IMR-90 (cell line): Measurements from ENCODE around the gene PTPN7. TPM values are rescaled to one million over a fixed set of nuclear protein-coding genes. Genes with fewer than 3 reads are reported as not detected.
"Not testable (repeated sequence)": the region's sequence is repeated elsewhere in the genome, so short reads cannot be mapped to it uniquely, and the experiment has no call there.

Source experiments
- ATAC-seq: fragments of 200-7000 bp; cut with Tn5 transposase; 2 replicates; pipeline ENCODE4 v1.9.1; 2020; ENCODE audit warnings: low read depth, mild to moderate bottlenecking, moderate library complexity
- BruUV-seq: library from RNA; stranded (reverse); fragments of 400-500 nt; replicated peaks from 2 replicates; lab custom pipeline; 2021; lab: Mats Ljungman, UMichigan
- CTCF ChIA-PET: fragments of 300-600 bp; formaldehyde crosslinking; extraction: SDS; loops from one replicate; lab custom pipeline; 2021; ENCODE audit warnings: antibody characterized with exemption; lab: Yijun Ruan, JAX
- POLR2A ChIA-PET: fragments of 300-600 bp; sonication (Branson Sonifier 250); formaldehyde crosslinking; loops from one replicate; lab custom pipeline; 2022; ENCODE audit warnings: antibody characterized with exemption; ENCODE audit not compliant: unreplicated experiment; lab: Charles Lee
- DNase-seq: peaks from one replicate; pipeline ENCODE4 v3.0.0; 2013
- H2AFZ ChIP-seq: replicated peaks from 2 replicates; pipeline ENCODE3; 2013; ENCODE audit warnings: low read length, mild to moderate bottlenecking; ENCODE audit not compliant: poor library complexity
- H2AK5ac ChIP-seq: 2 replicates; pipeline ENCODE4 v1.6.1; 2013; ENCODE audit warnings: low read depth, low read length, inconsistent platforms
- H2AK9ac ChIP-seq: replicated peaks from 2 replicates; pipeline ENCODE3; 2013; ENCODE audit warnings: mild to moderate bottlenecking, low read depth, low read length, moderate library complexity; ENCODE audit not compliant: poor library complexity
- H2BK120ac ChIP-seq: 2 replicates; pipeline ENCODE4 v1.6.1; 2013; ENCODE audit warnings: low read depth, low read length, inconsistent platforms
- H2BK15ac ChIP-seq: 3 replicates; pipeline ENCODE4 v1.6.1; 2013; ENCODE audit warnings: low read depth, low read length, inconsistent platforms
- H2BK20ac ChIP-seq: 2 replicates; pipeline ENCODE4 v1.6.1; 2013; ENCODE audit warnings: low read depth, mild to moderate bottlenecking, inconsistent platforms, low read length, moderate library complexity
- H2BK5ac ChIP-seq: 2 replicates; pipeline ENCODE4 v1.6.1; 2013; ENCODE audit warnings: mild to moderate bottlenecking, low read depth, low read length, inconsistent platforms; ENCODE audit not compliant: poor library complexity, severe bottlenecking
- H3K14ac ChIP-seq: replicated peaks from 2 replicates; pipeline ENCODE4 v1.6.1; 2013; ENCODE audit warnings: low read depth, low read length, inconsistent platforms
- H3K18ac ChIP-seq: 2 replicates; pipeline ENCODE4 v1.6.1; 2013; ENCODE audit warnings: low read depth, low read length, control low read depth
- H3K23ac ChIP-seq: 2 replicates; pipeline ENCODE4 v1.6.1; 2013; ENCODE audit warnings: low read depth, low read length, inconsistent platforms
- H3K27ac ChIP-seq: 2 replicates; pipeline ENCODE4 v1.5.1; 2013; ENCODE audit warnings: mild to moderate bottlenecking, control low read depth, low read length; ENCODE audit not compliant: insufficient read depth
- H3K27me3 ChIP-seq: 2 replicates; pipeline ENCODE4 v1.6.1; 2013; ENCODE audit warnings: low read length; ENCODE audit not compliant: control insufficient read depth, insufficient read depth
- H3K36me3 ChIP-seq: 2 replicates; pipeline ENCODE4 v1.6.1; 2013; ENCODE audit warnings: low read length, mixed read lengths; ENCODE audit not compliant: control insufficient read depth, insufficient read depth
- H3K4ac ChIP-seq: 2 replicates; pipeline ENCODE4 v1.6.1; 2013; ENCODE audit warnings: low read depth, low read length, inconsistent platforms
- H3K4me1 ChIP-seq: 2 replicates; pipeline ENCODE4 v1.6.1; 2013; ENCODE audit warnings: low read length, mixed read lengths; ENCODE audit not compliant: control insufficient read depth, insufficient read depth
- H3K4me2 ChIP-seq: 2 replicates; pipeline ENCODE4 v1.6.1; 2013; ENCODE audit warnings: low read depth, mild to moderate bottlenecking, control low read depth, low read length, moderate library complexity
- H3K4me3 ChIP-seq: 2 replicates; pipeline ENCODE4 v1.5.1; 2013; ENCODE audit warnings: low read depth, mild to moderate bottlenecking, control low read depth, low read length, moderate library complexity; ENCODE audit not compliant: insufficient read depth
- H3K56ac ChIP-seq: 2 replicates; pipeline ENCODE4 v1.6.1; 2013; ENCODE audit warnings: low read length, inconsistent platforms; ENCODE audit not compliant: insufficient read depth; ENCODE audit errors: extremely low read depth
- H3K79me1 ChIP-seq, 2 experiments: 2 replicates each; pipeline ENCODE4 v1.6.1; 2013; ENCODE audit warnings: low read length in 2 of 2, inconsistent platforms in 1 of 2, low read depth in 1 of 2
- H3K9ac ChIP-seq: 2 replicates; pipeline ENCODE4 v1.6.1; 2013; ENCODE audit warnings: low read depth, low read length, control low read depth
- H3K9me1 ChIP-seq: 2 replicates; pipeline ENCODE4 v1.6.1; 2013; ENCODE audit warnings: low read length, inconsistent platforms; ENCODE audit not compliant: insufficient read depth
- H3K9me3 ChIP-seq: 2 replicates; pipeline ENCODE4 v1.6.1; 2013; ENCODE audit warnings: low read length; ENCODE audit not compliant: control insufficient read depth, insufficient read depth
- H4K20me1 ChIP-seq: 2 replicates; pipeline ENCODE4 v1.6.1; 2013; ENCODE audit warnings: low read length, inconsistent platforms; ENCODE audit not compliant: insufficient read depth
- H4K5ac ChIP-seq: 2 replicates; pipeline ENCODE4 v1.6.1; 2013; ENCODE audit warnings: mild to moderate bottlenecking, low read depth, low read length, control low read depth
- H4K8ac ChIP-seq, 2 experiments: 2 replicates each; pipeline ENCODE4 v1.6.1; 2013; ENCODE audit warnings: low read depth in 2 of 2, low read length in 2 of 2, control low read depth in 1 of 2, inconsistent platforms in 1 of 2
- H4K91ac ChIP-seq: 2 replicates; pipeline ENCODE4 v1.6.1; 2013; ENCODE audit warnings: low read depth, low read length, inconsistent platforms; ENCODE audit not compliant: insufficient read depth
- CTCF ChIP-seq: conservative IDR thresholded peaks from 2 replicates; pipeline ENCODE4 v1.5.1; 2012; ENCODE audit warnings: mild to moderate bottlenecking, low read depth, low read length, improper control_type of control experiment
- RAD21 ChIP-seq: IDR thresholded peaks from 2 replicates; pipeline ENCODE4 v1.6.1; 2012; ENCODE audit warnings: low read length, improper control_type of control experiment
- RCOR1 ChIP-seq: IDR thresholded peaks from 2 replicates; pipeline ENCODE4 v1.6.1; 2012; ENCODE audit warnings: mild to moderate bottlenecking, low read length, improper control_type of control experiment; ENCODE audit not compliant: insufficient replicate concordance
- SMC3 ChIP-seq: fragments of 150-350 bp; IDR thresholded peaks from 2 replicates; pipeline ENCODE4 v1.6.1; 2016; ENCODE audit warnings: low read depth, mild to moderate bottlenecking, antibody characterized with exemption, low read length, moderate library complexity
- WGBS, 2 experiments: methylation state at CpG; one replicate each; pipeline versions ENCODE4 v1.1.5 to v1.1.7; 2013; ENCODE audit warnings: missing lambda C conversion rate in 2 of 2; ENCODE audit not compliant: insufficient read length in 1 of 2; ENCODE audit errors: extremely low coverage in 2 of 2; 5-methylcytosine and 5-hydroxymethylcytosine counted together
- dilution Hi-C: fragments of 300-500 bp; cut with HindIII; formaldehyde crosslinking; loops from one replicate; pipeline ENCODE4 v1.14.3; 2018; ENCODE audit warnings: low sequenced_read_pairs; ENCODE audit not compliant: unreplicated experiment
- in situ Hi-C: fragments of 300-500 bp; cut with MboI; formaldehyde crosslinking; loops from 3 replicates; pipeline ENCODE4 v1.14.3; 2019; ENCODE audit warnings: low sequenced_read_pairs, inconsistent platforms, mixed read lengths
- intact Hi-C: fragments of 100-400 bp; cut with micrococcal nuclease; formaldehyde crosslinking; loops from 2 replicates; pipeline ENCODE4 v1.10.0; 2022
- polyA plus RNA-seq, 3 experiments: library from polyadenylated mRNA; depleted of rRNA; stranded (reverse); fragments of >200 nt; gene quantifications; 2 replicates each; pipeline ENCODE4 v1.2.3, GENCODE V29; 2012; ENCODE audit warnings: low replicate concordance in 1 of 3
- total RNA-seq: library from RNA; depleted of rRNA; stranded (reverse); fragments of >200 nt; gene quantifications from 2 replicates; pipeline ENCODE4 v1.2.3, GENCODE V29; 2012

PTPN7 gene
- total and polyA plus RNA-seq, 2 of the 4 experiments (the other 2 are of a cell fraction), result 0.05 TPM; not detected in 1

GRCh38 chr1:202192770-202193613, 32.6 kb upstream of the PTPN7 start:
- H3K27me3 ChIP-seq, result peaks cover 56% of the 10 kb centered on the region
- H3K18ac ChIP-seq, result no peak overlapping the region
- no peak overlapping the region for H3K14ac ChIP-seq
- H3K23ac ChIP-seq, result no peak overlapping the region
- no peaks in the 10 kb centered on the region for H3K79me1 ChIP-seq
- ATAC-seq, result peak; percentile 85
- no peak overlapping the region for H4K5ac ChIP-seq
- no peak overlapping the region for H3K4me3 ChIP-seq
- H3K4me1 ChIP-seq, result no peaks in the 10 kb centered on the region
- no peak overlapping the region for H3K56ac ChIP-seq
- no peak overlapping the region for H2BK20ac ChIP-seq
- H2BK15ac ChIP-seq, result no peak overlapping the region
- no peak overlapping the region for H2BK5ac ChIP-seq
- no peak overlapping the region for H4K91ac ChIP-seq
- H3K36me3 ChIP-seq, result no peaks in the 10 kb centered on the region
- no peak overlapping the region for H3K9ac ChIP-seq
- no peak overlapping the region for H3K27ac ChIP-seq
- DNase-seq, result peak; percentile 35
- H2BK120ac ChIP-seq, result no peak overlapping the region
- peaks cover 3% of the 10 kb centered on the region; the same call in 1 of the 2 replicates for H4K20me1 ChIP-seq
- ChIA-PET POLR2A (no interaction called here), CTCF (interaction anchor here (0.5 to 2.3 kb wide), 10 partner anchors 10 to 138 kb away, joined by 3 to 18 read pairs (median 4); no protein-coding TSS in a partner anchor)
- 17% methylated on average over 6 of the region's 18 CpGs; no CpG with 5 or more reads in 1 of the 2 experiments for WGBS, 2 experiments
- intact Hi-C loops, result loop anchor here (1.0 to 2.0 kb wide), 2 partner anchors 122 to 526 kb away; no protein-coding TSS in a partner anchor
- H3K4me2 ChIP-seq, result no peak overlapping the region
- H3K9me3 ChIP-seq, result no peaks in the 10 kb centered on the region
- no peak overlapping the region for H2AFZ ChIP-seq
- TF ChIP-seq RCOR1 (no peak), SMC3 (peak; percentile 86), RAD21 (peak; percentile 79), CTCF (peak; percentile 81)
- H3K4ac ChIP-seq, result no peak overlapping the region
- H4K8ac ChIP-seq, result no peak overlapping the region
- no TSS peak for BruUV-seq
- H3K9me1 ChIP-seq, result no peaks in the 10 kb centered on the region
- no peak overlapping the region for H2AK5ac ChIP-seq
- peak overlapping the region; percentile 68 for H2AK9ac ChIP-seq
- dilution Hi-C loops, result no loop called here
- in situ Hi-C loops, result no loop called here

- intact Hi-C loops, H4K8ac ChIP-seq, H3K4me1 ChIP-seq, POLR2A ChIA-PET, H3K27ac ChIP-seq, H3K4me3 ChIP-seq, H3K36me3 ChIP-seq, H2AK5ac ChIP-seq, H2BK15ac ChIP-seq, H2AK9ac ChIP-seq, H3K9me3 ChIP-seq, H3K4me2 ChIP-seq, CTCF ChIA-PET, H2AFZ ChIP-seq, H3K79me1 ChIP-seq, H4K91ac ChIP-seq, H2BK5ac ChIP-seq, ATAC-seq, H3K14ac ChIP-seq, H3K23ac ChIP-seq, H3K9ac ChIP-seq, DNase-seq, H3K4ac ChIP-seq, dilution Hi-C loops, H4K5ac ChIP-seq, H3K56ac ChIP-seq, H3K18ac ChIP-seq, H2BK120ac ChIP-seq, in situ Hi-C loops, H3K9me1 ChIP-seq, H2BK20ac ChIP-seq, H4K20me1 ChIP-seq, BruUV-seq: not testable (repeated sequence)
- H3K27me3 ChIP-seq, result peaks cover 55% of the 10 kb centered on the region
- WGBS, 2 experiments, result no CpG with 5 or more reads among the region's 33 CpGs
Measured at GRCh38 chr1:202191391-202191790, 31.0 kb upstream of the PTPN7 start.
